ENCODE results near the gene PLCL2.

Gene PLCL2

DNA sequence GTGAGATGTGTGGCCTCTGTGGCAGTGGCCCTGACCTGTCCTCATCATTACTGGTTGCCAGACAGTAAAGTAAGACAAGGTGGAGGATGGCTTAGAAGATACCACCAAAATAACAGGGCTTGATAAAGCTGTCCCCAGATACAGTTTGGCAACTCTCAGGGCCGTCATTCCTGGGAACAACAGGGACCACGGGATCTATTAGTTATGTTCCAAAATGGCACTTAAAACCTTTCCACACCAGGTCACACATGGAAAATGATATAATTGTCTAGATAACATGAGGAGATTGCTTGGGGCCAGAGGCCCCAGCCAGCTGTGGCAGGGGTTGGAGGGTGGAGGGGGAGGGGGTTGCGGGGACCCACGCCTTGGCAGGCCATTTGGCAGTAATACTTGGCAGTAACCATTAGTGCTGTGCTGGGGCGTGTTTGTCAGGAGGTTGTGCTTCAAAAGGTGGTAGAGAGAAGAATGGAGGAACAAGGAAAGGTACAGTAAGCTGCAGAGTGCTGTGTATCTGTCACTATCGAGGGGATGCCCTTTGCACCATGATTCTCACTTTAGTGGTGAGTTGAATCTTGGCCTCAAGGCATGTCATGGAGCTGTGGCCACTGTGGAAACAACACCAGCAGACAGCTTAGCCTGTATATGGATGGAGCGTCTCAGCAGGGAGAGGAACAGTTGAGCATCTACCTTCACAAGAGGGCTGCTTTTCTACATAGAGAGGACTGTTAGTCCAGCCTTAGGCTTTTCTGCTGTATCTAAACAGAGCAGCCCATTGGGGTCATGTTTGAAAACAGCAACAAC lies 14.0 kb downstream of the PLCL2 start:
- H3K36me3 ChIP-seq (ENCODE audit: control insufficient read depth, insufficient read depth, low read length) = no peaks in the 10 kb centered on the region; the same call in 1 of the 2 replicates
- DNase-seq (ENCODE audit: extremely low read depth, insufficient read length) = no peak
- no peaks in the 10 kb centered on the region for H3K27me3 ChIP-seq (replicated peaks; ENCODE audit: control insufficient read depth, insufficient read depth, low read length)
- H3K4me3 ChIP-seq (replicated peaks; ENCODE audit: low read depth, low read length) = no peak overlapping the region
- TF ChIP-seq, protein P1, sequence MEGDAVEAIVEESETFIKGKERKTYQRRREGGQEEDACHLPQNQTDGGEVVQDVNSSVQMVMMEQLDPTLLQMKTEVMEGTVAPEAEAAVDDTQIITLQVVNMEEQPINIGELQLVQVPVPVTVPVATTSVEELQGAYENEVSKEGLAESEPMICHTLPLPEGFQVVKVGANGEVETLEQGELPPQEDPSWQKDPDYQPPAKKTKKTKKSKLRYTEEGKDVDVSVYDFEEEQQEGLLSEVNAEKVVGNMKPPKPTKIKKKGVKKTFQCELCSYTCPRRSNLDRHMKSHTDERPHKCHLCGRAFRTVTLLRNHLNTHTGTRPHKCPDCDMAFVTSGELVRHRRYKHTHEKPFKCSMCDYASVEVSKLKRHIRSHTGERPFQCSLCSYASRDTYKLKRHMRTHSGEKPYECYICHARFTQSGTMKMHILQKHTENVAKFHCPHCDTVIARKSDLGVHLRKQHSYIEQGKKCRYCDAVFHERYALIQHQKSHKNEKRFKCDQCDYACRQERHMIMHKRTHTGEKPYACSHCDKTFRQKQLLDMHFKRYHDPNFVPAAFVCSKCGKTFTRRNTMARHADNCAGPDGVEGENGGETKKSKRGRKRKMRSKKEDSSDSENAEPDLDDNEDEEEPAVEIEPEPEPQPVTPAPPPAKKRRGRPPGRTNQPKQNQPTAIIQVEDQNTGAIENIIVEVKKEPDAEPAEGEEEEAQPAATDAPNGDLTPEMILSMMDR (IDR thresholded peaks at IDR 0.05; ENCODE audit: insufficient read depth, low read length, poor library complexity, severe bottlenecking) = no peak

DNA sequence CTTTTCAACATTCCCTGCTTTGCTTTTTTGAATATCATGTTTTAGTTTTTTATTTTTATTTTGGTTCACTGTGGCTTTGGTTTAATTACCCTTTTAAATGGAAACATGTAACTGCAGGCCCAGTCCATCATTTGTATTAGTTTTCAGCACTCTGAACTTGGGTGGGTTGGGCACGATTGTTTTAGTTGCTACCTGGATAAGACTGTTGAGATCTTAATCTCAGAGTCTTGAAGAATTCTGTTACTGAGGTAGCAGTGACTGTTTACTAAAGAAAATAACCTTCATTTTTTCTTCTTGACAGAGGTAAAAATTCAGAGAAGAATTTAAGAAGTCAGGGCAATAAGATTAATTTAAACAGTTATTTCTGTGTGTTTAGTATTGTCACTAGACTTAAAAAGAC lies 15.2 kb downstream of the PLCL2 start:
- no peaks in the 10 kb centered on the region for H3K27me3 ChIP-seq (replicated peaks; ENCODE audit: control insufficient read depth, insufficient read depth, low read length)
- no peak for DNase-seq (ENCODE audit: extremely low read depth, insufficient read length)
- H3K36me3 ChIP-seq (ENCODE audit: control insufficient read depth, insufficient read depth, low read length) = no peaks in the 10 kb centered on the region; the same call in 1 of the 2 replicates
- H3K4me3 ChIP-seq (replicated peaks; ENCODE audit: low read depth, low read length) = no peak overlapping the region
- TF ChIP-seq, protein P1 (IDR thresholded peaks at IDR 0.05; ENCODE audit: insufficient read depth, low read length, poor library complexity, severe bottlenecking) = no peak

DNA sequence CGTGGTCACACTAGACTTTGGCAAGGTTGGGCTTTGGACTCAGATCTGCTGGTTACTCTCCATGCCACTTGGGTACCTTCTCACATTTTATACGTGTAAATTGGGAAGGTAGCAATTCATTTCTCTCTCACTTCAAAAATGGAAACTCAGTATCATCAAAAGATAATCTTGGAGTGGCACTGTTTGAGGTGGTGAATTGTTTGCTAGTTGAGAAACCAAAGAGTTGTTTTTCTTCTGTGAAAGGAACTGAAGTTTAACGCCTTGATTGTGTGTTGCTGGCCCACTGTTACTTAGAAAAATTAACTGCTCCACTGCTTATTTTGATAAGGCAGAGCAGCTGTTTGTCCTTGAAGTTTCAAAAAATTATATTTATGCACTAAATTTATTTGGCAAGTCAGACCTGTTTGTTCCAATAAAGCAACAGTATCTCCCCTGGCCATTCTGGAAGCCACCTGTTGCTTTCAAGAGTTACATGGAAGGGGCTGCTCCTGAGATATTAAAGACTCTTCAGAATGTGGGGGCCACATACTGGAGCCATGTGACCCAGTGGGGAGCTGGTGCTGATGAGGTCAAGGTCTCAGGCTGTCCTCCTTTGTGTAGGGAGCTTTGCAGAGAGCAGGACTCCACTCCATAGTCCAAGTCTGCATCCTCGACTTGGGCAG lies 16.2 kb downstream of the PLCL2 start:
- TF ChIP-seq, protein P1 (IDR thresholded peaks at IDR 0.05; ENCODE audit: insufficient read depth, low read length, poor library complexity, severe bottlenecking) = no peak
- Histone ChIP-seq H3K36me3 (ENCODE audit: control insufficient read depth, insufficient read depth, low read length) (no peaks in the 10 kb centered on the region; the same call in 1 of the 2 replicates), H3K4me3 (replicated peaks; ENCODE audit: low read depth, low read length) (no peak overlapping the region), H3K27me3 (replicated peaks; ENCODE audit: control insufficient read depth, insufficient read depth, low read length) (no peaks in the 10 kb centered on the region)
- no peak for DNase-seq (ENCODE audit: extremely low read depth, insufficient read length)

DNA sequence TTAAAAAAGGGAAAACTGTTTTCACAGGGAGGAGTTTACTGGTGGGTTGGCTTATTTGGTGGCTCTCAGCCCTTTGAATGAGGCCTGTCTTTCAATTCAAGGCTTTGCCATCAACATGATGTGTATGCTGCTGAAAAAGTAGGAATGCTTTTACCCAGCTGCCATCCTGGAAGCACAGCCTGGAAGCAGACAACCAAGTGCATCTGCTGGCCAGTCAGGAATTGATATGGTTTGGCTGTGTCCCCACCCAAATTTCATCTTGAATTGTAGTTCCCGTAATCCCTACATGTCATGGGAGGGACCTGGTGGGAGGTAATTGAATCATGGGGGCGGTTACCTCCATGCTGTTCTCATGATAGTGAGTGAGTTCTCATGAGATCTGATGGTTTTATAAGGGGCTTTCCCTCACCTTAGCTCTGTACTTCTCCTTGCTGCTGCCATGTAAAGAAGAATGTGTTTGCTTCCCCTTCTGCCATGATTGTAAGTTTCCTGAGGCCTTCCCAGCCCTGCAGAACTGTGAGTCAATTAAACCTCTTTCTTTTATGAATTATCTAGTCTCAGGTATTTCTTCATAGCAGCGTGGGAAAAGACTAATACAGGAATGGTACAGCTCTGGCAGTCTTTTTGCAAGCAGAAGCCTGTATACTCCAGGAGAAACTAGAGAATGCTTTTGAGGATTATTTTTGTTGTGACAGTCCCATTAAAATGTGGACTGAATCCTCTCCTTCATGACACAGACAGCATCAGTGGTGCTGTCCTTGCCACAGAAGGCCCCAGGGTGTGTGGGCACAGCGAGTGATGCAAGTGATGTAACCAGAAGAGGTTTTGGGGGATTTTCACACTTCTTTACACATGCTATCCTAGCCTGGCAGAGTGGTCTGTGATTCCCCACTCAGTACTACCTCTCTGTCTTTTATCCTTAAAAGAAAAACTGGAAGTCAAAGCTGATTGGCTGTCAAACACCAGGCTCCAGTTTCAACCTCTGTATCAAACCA lies 20.0 kb downstream of the PLCL2 start:
- no peak for DNase-seq (ENCODE audit: extremely low read depth, insufficient read length)
- Histone ChIP-seq H3K36me3 (ENCODE audit: control insufficient read depth, insufficient read depth, low read length) (no peaks in the 10 kb centered on the region; the same call in 1 of the 2 replicates), H3K27me3 (replicated peaks; ENCODE audit: control insufficient read depth, insufficient read depth, low read length) (no peaks in the 10 kb centered on the region), H3K4me3 (replicated peaks; ENCODE audit: low read depth, low read length) (no peak overlapping the region)
- TF ChIP-seq, protein P1 (IDR thresholded peaks at IDR 0.05; ENCODE audit: insufficient read depth, low read length, poor library complexity, severe bottlenecking) = no peak

DNA sequence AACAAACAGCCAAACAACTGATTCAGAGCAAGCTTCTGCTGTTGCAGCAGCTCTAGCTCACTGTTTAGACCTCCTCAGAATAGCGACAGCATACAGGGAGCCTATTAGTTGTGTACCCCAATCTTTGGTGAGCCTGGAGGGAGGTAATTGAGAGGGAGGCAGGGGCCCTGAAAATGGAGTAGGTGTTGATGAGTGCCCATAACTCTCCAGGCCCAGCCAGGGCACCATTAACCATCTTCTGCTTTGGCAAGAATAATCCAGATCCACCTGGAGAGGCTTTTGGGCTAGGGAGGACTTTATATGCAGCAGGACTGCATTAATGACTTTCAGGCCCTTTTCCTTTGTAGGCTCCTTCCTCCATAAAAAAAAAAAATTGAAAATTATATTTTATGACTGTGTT lies 20.9 kb downstream of the PLCL2 start:
- TF ChIP-seq, protein P1 (IDR thresholded peaks at IDR 0.05; ENCODE audit: insufficient read depth, low read length, poor library complexity, severe bottlenecking) = no peak
- no peaks in the 10 kb centered on the region; the same call in 1 of the 2 replicates for H3K36me3 ChIP-seq (ENCODE audit: control insufficient read depth, insufficient read depth, low read length)
- H3K4me3 ChIP-seq (replicated peaks; ENCODE audit: low read depth, low read length) = no peak overlapping the region
- no peak for DNase-seq (ENCODE audit: extremely low read depth, insufficient read length)
- H3K27me3 ChIP-seq (replicated peaks; ENCODE audit: control insufficient read depth, insufficient read depth, low read length) = no peaks in the 10 kb centered on the region

Measured in GM06990 (cell line).